Measurements from ENCODE around the gene SH2D1B.

The SH2D1B gene, protein sequence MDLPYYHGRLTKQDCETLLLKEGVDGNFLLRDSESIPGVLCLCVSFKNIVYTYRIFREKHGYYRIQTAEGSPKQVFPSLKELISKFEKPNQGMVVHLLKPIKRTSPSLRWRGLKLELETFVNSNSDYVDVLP

DNA sequence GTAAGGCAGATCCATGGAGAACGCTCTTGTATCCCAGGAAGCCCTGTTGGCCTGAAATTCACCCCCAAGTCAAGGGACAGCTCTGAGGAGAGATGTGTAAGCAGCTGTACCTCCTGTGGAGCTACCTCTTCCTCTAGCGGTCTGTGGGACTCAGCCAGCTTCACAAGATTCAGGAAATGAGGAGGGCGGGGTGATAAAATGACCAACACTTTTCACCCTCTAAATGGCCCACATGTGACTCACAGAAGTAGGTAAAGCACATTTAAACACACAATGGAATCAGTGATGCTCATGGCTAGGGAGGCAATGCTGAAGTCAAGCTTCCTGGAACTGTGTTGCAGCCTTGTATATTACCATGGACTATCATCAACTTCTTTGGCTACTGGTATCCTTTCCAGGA, at the start of gene SH2D1B:
SH2D1B (minus strand) TSS at position 135 of the 400 bp plus-strand sequence; CDS start at position 15, 120 bp downstream.
- TF ChIP-seq EGR1 (IDR thresholded peaks at IDR 0.05), result no peak
- no peak for TF ChIP-seq RAD21 (IDR thresholded peaks at IDR 0.05; ENCODE audit: low read depth)
- TF ChIP-seq ZBTB7A (IDR thresholded peaks at IDR 0.05; ENCODE audit: low read depth), result no peak
- TF ChIP-seq NFIC (IDR thresholded peaks at IDR 0.05), result no peak
- TF ChIP-seq CEBPB (IDR thresholded peaks at IDR 0.05), result no peak

DNA sequence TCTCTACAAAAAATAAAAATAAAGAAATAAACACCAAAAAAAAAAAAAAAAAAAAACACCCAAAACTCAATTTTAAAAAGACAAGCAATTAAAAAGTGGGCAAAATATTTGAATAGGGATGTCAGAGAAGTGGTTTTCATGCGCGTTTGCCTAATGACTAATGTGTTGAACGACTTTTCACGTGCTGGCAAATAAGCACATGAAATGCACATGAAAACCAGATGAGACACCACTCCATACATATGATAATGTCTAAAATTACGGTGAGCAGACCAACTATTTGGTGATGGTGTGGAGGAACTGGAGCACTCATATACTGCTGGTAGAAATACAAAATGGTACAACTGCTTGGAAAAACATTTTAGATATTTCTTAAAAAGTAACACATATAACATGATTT, 46.3 kb upstream of the SH2D1B start:
- TF ChIP-seq, protein P1, sequence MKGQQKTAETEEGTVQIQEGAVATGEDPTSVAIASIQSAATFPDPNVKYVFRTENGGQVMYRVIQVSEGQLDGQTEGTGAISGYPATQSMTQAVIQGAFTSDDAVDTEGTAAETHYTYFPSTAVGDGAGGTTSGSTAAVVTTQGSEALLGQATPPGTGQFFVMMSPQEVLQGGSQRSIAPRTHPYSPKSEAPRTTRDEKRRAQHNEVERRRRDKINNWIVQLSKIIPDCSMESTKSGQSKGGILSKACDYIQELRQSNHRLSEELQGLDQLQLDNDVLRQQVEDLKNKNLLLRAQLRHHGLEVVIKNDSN (IDR thresholded peaks at IDR 0.05), result no peak
- no peak for TF ChIP-seq EGR1 (IDR thresholded peaks at IDR 0.05)
- no peak for TF ChIP-seq CREB1 (IDR thresholded peaks at IDR 0.05; ENCODE audit: low read depth)
- TF ChIP-seq, protein P2, sequence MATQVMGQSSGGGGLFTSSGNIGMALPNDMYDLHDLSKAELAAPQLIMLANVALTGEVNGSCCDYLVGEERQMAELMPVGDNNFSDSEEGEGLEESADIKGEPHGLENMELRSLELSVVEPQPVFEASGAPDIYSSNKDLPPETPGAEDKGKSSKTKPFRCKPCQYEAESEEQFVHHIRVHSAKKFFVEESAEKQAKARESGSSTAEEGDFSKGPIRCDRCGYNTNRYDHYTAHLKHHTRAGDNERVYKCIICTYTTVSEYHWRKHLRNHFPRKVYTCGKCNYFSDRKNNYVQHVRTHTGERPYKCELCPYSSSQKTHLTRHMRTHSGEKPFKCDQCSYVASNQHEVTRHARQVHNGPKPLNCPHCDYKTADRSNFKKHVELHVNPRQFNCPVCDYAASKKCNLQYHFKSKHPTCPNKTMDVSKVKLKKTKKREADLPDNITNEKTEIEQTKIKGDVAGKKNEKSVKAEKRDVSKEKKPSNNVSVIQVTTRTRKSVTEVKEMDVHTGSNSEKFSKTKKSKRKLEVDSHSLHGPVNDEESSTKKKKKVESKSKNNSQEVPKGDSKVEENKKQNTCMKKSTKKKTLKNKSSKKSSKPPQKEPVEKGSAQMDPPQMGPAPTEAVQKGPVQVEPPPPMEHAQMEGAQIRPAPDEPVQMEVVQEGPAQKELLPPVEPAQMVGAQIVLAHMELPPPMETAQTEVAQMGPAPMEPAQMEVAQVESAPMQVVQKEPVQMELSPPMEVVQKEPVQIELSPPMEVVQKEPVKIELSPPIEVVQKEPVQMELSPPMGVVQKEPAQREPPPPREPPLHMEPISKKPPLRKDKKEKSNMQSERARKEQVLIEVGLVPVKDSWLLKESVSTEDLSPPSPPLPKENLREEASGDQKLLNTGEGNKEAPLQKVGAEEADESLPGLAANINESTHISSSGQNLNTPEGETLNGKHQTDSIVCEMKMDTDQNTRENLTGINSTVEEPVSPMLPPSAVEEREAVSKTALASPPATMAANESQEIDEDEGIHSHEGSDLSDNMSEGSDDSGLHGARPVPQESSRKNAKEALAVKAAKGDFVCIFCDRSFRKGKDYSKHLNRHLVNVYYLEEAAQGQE (IDR thresholded peaks at IDR 0.05; ENCODE audit: low read depth), result no peak
- no peak for TF ChIP-seq TAF1 (IDR thresholded peaks at IDR 0.05; ENCODE audit: low read depth)
- TF ChIP-seq, protein P3, sequence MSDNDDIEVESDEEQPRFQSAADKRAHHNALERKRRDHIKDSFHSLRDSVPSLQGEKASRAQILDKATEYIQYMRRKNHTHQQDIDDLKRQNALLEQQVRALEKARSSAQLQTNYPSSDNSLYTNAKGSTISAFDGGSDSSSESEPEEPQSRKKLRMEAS (IDR thresholded peaks at IDR 0.05), result no peak
- no peak for TF ChIP-seq YY1 (IDR thresholded peaks at IDR 0.05; ENCODE audit: low read depth)
- no peak for TF ChIP-seq CEBPB (IDR thresholded peaks at IDR 0.05)
- TF ChIP-seq ZBTB7A (IDR thresholded peaks at IDR 0.05; ENCODE audit: low read depth), result no peak
- TF ChIP-seq EP300 (IDR thresholded peaks at IDR 0.05; ENCODE audit: borderline replicate concordance), result no peak
- no peak for TF ChIP-seq TCF12 (IDR thresholded peaks at IDR 0.05; ENCODE audit: low read depth)
- no peak for TF ChIP-seq FOXM1 (IDR thresholded peaks at IDR 0.05; ENCODE audit: borderline replicate concordance, low read depth)
- TF ChIP-seq RAD21 (IDR thresholded peaks at IDR 0.05; ENCODE audit: low read depth), result no peak
- TF ChIP-seq NFIC (IDR thresholded peaks at IDR 0.05), result no peak
- no peak for TF ChIP-seq TEAD4 (IDR thresholded peaks at IDR 0.05)

DNA sequence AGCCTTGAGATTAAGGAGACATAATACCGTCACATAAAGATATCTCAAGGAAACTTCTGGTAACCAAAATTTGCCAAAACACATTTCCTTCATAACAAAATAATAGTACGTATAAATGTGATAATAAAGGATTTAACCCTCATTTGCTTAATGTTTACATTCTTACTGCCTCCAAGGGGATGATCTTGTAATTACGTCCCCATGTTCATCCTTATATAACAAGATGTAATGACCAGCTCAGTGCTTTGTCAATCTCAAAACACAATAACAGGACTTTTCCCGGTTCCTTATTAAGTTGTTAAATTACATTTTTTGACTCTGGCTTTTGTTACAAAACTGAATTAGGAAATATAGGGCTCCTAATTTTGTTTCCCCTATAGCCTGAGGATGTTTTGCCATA, 44.4 kb upstream of the SH2D1B start:
- TF ChIP-seq TEAD4 (IDR thresholded peaks at IDR 0.05), result no peak
- TF ChIP-seq, protein P2 (IDR thresholded peaks at IDR 0.05; ENCODE audit: low read depth), result no peak
- no peak for TF ChIP-seq FOXM1 (IDR thresholded peaks at IDR 0.05; ENCODE audit: borderline replicate concordance, low read depth)
- no peak for TF ChIP-seq RAD21 (IDR thresholded peaks at IDR 0.05; ENCODE audit: low read depth)
- TF ChIP-seq, protein P1 (IDR thresholded peaks at IDR 0.05), result no peak
- TF ChIP-seq TCF12 (IDR thresholded peaks at IDR 0.05; ENCODE audit: low read depth), result no peak
- no peak for TF ChIP-seq EP300 (IDR thresholded peaks at IDR 0.05; ENCODE audit: borderline replicate concordance)
- TF ChIP-seq, protein P3 (IDR thresholded peaks at IDR 0.05), result no peak

DNA sequence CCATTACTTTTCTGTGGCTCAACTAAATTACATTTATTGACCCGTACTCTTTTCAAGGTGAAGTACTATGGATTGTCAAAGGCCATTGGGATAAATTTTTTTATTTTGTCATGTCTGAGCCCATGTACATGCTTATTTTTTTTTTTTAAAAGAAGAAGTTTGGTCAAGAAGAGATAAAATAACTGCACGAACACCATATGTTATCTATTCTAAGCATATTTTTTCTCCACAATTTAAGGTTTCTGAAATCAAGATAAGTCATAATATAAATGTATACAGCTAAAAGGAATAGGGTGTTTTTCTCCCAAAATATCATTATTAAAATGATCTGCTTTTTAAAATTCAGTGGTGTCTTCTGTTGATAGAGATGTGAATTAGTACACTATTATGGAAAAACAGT, 35.0 kb upstream of the SH2D1B start:
- TF ChIP-seq NFIC (IDR thresholded peaks at IDR 0.05) (no peak), YY1 (IDR thresholded peaks at IDR 0.05; ENCODE audit: low read depth) (no peak), CREB1 (IDR thresholded peaks at IDR 0.05; ENCODE audit: low read depth) (no peak), FOXM1 (IDR thresholded peaks at IDR 0.05; ENCODE audit: borderline replicate concordance, low read depth) (no peak), TAF1 (IDR thresholded peaks at IDR 0.05; ENCODE audit: low read depth) (no peak), ZBTB7A (IDR thresholded peaks at IDR 0.05; ENCODE audit: low read depth) (no peak), EP300 (IDR thresholded peaks at IDR 0.05; ENCODE audit: borderline replicate concordance) (no peak), TEAD4 (IDR thresholded peaks at IDR 0.05) (no peak), TCF12 (IDR thresholded peaks at IDR 0.05; ENCODE audit: low read depth) (no peak), RAD21 (IDR thresholded peaks at IDR 0.05; ENCODE audit: low read depth) (no peak), CEBPB (IDR thresholded peaks at IDR 0.05) (no peak), EGR1 (IDR thresholded peaks at IDR 0.05) (no peak)
- TF ChIP-seq, protein P1 (IDR thresholded peaks at IDR 0.05), result no peak
- TF ChIP-seq, protein P3 (IDR thresholded peaks at IDR 0.05), result no peak
- TF ChIP-seq, protein P2 (IDR thresholded peaks at IDR 0.05; ENCODE audit: low read depth), result no peak
